ENCODE data around the gene ESAM. TPM values are rescaled to one million over a fixed set of nuclear protein-coding genes. Genes with fewer than 3 reads are reported as not detected.

The ESAM gene
- total RNA-seq, 4 donors from 2014 or later, result 188 to 294 (median 243) TPM

DNA sequence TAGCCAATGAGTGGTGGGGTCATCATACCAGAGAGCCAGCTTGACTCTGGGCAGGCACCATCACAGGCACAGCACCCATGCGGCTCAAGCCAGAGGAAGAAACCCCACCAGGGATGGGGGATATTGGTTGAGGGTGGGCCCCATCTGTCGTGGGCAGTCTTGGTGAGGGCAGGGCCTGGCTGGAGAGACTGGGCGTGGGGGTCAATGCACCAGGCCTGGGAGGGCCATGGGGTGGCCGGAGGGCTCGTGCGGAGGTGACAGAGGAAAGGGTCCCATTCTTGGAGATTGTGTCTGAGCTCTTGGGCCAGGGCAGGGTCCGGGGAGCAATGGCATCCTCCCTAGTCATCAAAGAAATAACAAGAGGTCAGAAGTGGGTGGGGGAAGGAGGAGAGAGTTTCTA is 8.5 kb downstream of the ESAM start:
- TF ChIP-seq, protein P1, sequence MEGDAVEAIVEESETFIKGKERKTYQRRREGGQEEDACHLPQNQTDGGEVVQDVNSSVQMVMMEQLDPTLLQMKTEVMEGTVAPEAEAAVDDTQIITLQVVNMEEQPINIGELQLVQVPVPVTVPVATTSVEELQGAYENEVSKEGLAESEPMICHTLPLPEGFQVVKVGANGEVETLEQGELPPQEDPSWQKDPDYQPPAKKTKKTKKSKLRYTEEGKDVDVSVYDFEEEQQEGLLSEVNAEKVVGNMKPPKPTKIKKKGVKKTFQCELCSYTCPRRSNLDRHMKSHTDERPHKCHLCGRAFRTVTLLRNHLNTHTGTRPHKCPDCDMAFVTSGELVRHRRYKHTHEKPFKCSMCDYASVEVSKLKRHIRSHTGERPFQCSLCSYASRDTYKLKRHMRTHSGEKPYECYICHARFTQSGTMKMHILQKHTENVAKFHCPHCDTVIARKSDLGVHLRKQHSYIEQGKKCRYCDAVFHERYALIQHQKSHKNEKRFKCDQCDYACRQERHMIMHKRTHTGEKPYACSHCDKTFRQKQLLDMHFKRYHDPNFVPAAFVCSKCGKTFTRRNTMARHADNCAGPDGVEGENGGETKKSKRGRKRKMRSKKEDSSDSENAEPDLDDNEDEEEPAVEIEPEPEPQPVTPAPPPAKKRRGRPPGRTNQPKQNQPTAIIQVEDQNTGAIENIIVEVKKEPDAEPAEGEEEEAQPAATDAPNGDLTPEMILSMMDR (IDR thresholded peaks at IDR 0.05), result no peak
- TF ChIP-seq POLR2A (IDR thresholded peaks at IDR 0.05), result no peak
- no peak for DNase-seq
- Histone ChIP-seq H3K27ac (peak overlapping the region in 2 of 3 donors; percentile 94 to 97), H3K9me3 (no peaks in the 10 kb centered on the region), H3K27me3 (no peaks in the 10 kb centered on the region), H3K36me3 (peaks cover 8 to 26% of the 10 kb centered on the region in 2 donors), H3K4me3 (replicated peaks in 1 of 3) (no peak overlapping the region), H3K4me1 (peaks cover 28 to 83% of the 10 kb centered on the region in 2 donors)
- WGBS, 2 donors, result 87 to 94% methylated on average over 7 of the region's 7 CpGs
- intact Hi-C loops (cut with DNase I), result no loop called here

DNA sequence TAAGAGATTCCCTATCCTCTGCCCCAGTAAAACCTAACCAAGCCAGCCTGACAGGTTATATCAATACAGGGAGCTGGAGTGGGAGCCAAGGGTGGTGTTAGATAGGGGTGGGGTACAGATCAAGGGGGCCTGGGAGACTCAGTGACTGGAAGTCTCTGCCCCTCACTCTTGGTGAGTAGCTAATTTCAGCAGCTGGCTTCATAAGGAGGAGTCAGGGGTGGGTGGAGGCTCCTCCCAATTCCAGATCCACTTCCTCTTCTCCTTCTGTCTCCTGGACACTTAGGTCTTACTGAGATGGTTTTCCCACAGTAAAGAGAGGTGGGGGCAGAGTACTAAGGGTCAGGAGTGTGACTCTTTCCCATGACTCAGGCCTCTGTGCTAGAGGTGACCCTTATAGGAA is 8.9 kb downstream of the ESAM start:
- DNase-seq, result peak; percentile 32 to 55
- Histone ChIP-seq H3K9me3 (no peaks in the 10 kb centered on the region), H3K4me1 (peaks cover 26 to 83% of the 10 kb centered on the region in 2 donors), H3K4me3 (replicated peaks in 1 of 3) (no peak overlapping the region), H3K27me3 (no peaks in the 10 kb centered on the region), H3K36me3 (peaks cover 8 to 26% of the 10 kb centered on the region in 2 donors), H3K27ac (peak overlapping the region; percentile 94 to 97 (median 97))
- TF ChIP-seq, protein P1 (IDR thresholded peaks at IDR 0.05), result no peak
- TF ChIP-seq POLR2A (IDR thresholded peaks at IDR 0.05), result no peak
- intact Hi-C loops (cut with DNase I), result no loop called here

DNA sequence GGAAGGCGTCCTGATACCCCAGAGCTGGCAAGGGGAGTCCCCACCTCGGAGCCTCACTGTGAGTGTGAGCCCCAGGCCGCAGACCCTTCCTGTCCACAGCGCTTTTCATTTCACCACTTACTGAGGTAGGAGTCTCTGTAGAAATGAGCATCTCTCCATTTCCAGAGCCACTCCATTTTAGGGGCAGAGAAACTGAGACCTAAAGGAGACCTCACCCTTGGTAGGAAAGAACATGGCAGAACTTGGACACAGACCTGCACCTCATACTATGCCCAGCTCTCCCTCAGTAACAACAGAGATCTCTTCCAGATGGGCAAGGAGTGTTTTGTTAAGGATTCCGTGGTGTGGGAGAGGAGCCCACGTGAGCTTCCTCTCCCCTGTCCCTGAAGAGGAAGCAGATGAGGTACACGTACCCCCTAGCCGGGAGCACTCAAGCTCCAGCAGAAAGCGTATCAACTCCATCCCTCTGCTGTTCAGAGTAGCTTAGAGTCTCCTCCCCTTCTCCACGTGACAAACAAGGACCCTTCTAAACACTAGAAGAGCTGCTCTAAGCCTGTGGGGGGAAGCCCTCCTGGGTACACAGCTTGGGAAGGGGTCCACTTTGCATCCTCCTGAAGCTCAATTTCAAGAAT is 9.5 kb downstream of the ESAM start:
- WGBS, 2 donors, result 20 to 24% methylated on average over 9 to 10 of the region's 10 CpGs
- Histone ChIP-seq H3K27me3 (no peaks in the 10 kb centered on the region), H3K4me1 (peaks cover 30 to 83% of the 10 kb centered on the region in 2 donors), H3K27ac (peak overlapping the region; percentile 94 to 97 (median 97)), H3K36me3 (peaks cover 8 to 26% of the 10 kb centered on the region in 2 donors), H3K4me3 (replicated peaks in 1 of 3) (peak overlapping the region in 2 of 3 donors; percentile 22 to 35), H3K9me3 (no peaks in the 10 kb centered on the region)
- intact Hi-C loops (cut with DNase I), result no loop called here
- DNase-seq, result peak; percentile 51 to 74
- TF ChIP-seq POLR2A (IDR thresholded peaks at IDR 0.05), result peak in 1 of 2 donors; percentile 57
- TF ChIP-seq, protein P1 (IDR thresholded peaks at IDR 0.05), result no peak

DNA sequence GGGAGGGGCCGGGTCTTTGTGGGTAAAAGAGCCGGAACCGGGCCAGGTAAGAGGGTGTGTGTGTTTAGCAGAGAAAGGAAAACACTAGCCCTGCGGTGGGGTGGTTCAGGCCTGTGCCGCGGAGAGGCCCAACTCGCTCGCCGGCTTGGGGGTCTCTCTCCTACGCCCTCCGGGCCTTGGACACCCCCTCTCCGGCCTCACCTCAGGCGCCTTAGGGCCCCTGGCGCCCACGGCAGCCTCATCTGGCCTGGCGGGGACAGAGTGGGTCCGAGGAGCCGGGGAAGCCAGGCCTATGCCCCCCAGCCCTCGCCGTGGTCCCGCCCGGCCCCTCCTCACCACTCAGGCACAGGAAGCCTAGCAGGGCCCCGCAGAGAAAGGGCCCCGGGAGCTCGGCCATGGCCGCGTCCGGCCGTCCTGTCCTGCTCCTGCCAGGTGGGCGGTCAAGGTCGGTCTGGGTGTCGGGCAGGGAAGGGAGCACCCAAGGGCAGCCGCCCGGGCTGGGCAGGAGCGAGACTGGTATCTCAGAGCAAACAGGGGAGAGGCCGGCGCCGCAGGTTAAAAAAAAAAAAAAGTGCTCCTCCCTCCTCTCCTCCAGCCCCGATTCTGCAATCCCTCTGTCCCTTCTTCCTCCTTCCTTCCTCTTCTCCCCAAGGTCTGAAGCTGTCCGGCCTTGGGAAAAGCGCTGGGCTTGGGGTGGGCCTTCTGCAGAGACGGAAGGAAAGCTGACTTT is 10.2 kb downstream of the ESAM start, which contains the start of gene VSIG2:
Gene VSIG2, minus strand, starts transcription at position 515 of the 730 bp plus-strand sequence. Its CDS starts 118 bp downstream, at position 397.
- H3K27me3 ChIP-seq, result no peaks in the 10 kb centered on the region
- TF ChIP-seq, protein P1 (IDR thresholded peaks at IDR 0.05), result no peak
- TF ChIP-seq POLR2A (IDR thresholded peaks at IDR 0.05), result peak in 1 of 2 donors; percentile 50
- peaks cover 8 to 25% of the 10 kb centered on the region in 2 donors for H3K36me3 ChIP-seq
- peak; percentile 73 to 74 for DNase-seq
- peaks cover 36 to 83% of the 10 kb centered on the region in 2 donors for H3K4me1 ChIP-seq
- peak within 1 kb of the TSS; percentile 22 to 35 (median 25) for H3K4me3 ChIP-seq (replicated peaks in 1 of 3)
- no peaks in the 10 kb centered on the region for H3K9me3 ChIP-seq
- intact Hi-C loops (cut with DNase I), result no loop called here
- H3K27ac ChIP-seq, result peak within 1 kb of the TSS; percentile 94 to 97 (median 97)
- WGBS, 2 donors, result 25 to 27% methylated on average over 27 to 34 of the region's 42 CpGs

DNA sequence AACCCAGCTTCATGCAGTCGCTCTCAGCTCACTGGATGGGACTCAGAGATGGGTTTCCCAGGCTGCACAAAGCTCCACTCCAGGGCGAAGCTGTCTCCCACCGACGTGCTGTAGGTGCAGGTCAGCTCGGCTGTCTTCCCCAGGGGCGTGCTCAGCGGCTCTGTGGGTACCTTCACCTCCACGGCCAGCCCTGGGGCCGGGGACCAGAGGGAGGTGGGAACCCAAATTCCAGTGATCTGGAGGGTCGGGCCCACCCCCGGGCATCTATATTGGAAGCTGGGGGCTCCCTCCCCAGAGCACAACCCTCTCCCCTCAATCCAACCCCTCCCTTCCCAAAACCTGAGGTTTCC is 10.7 kb downstream of the ESAM start:
- intact Hi-C loops (cut with DNase I), result no loop called here
- no peak for DNase-seq
- H3K36me3 ChIP-seq, result peaks cover 8 to 19% of the 10 kb centered on the region in 2 donors
- peak overlapping the region; percentile 94 to 97 (median 97) for H3K27ac ChIP-seq
- TF ChIP-seq POLR2A (IDR thresholded peaks at IDR 0.05), result no peak
- TF ChIP-seq, protein P1 (IDR thresholded peaks at IDR 0.05), result no peak
- no peaks in the 10 kb centered on the region for H3K27me3 ChIP-seq
- WGBS, 2 donors, result 31 to 48% methylated on average over 5 to 7 of the region's 11 CpGs
- H3K9me3 ChIP-seq, result no peaks in the 10 kb centered on the region
- H3K4me3 ChIP-seq (replicated peaks in 1 of 3), result peak overlapping the region in 1 of 3 donors; percentile 35
- peaks cover 36 to 77% of the 10 kb centered on the region in 2 donors for H3K4me1 ChIP-seq

Data from thyroid gland (tissue), 4 donors.